ENCODE data around the gene BTBD19. TPM values are rescaled to one million over a fixed set of nuclear protein-coding genes. Genes with fewer than 3 reads are reported as not detected.
"Not testable (repeated sequence)": the region's sequence is repeated elsewhere in the genome, so short reads cannot be mapped to it uniquely, and the experiment has no call there.

BTBD19 gene
- polyA plus RNA-seq, 1 donor, result 8.3 TPM

GRCh38 chr1:44808938-44809917, 905 bp downstream of the BTBD19 start:
- DNase-seq (ENCODE audit: low read depth), result peak; percentile 36

- DNase-seq (ENCODE audit: low read depth), result no peak
Observed at GRCh38 chr1:44810101-44810761, 1.9 kb downstream of the BTBD19 start.

- DNase-seq (ENCODE audit: low read depth), result not testable (repeated sequence)
Observed at GRCh38 chr1:44810762-44811105, 2.4 kb downstream of the BTBD19 start.

GRCh38 chr1:44811234-44811633, 2.9 kb downstream of the BTBD19 start:
- no peak for DNase-seq (ENCODE audit: low read depth)

- DNase-seq (ENCODE audit: low read depth), result no peak
Observed at GRCh38 chr1:44812822-44813543, 4.7 kb downstream of the BTBD19 start.

GRCh38 chr1:44815926-44816325, 7.6 kb downstream of the BTBD19 start:
- DNase-seq (ENCODE audit: low read depth), result not testable (repeated sequence)

DNA sequence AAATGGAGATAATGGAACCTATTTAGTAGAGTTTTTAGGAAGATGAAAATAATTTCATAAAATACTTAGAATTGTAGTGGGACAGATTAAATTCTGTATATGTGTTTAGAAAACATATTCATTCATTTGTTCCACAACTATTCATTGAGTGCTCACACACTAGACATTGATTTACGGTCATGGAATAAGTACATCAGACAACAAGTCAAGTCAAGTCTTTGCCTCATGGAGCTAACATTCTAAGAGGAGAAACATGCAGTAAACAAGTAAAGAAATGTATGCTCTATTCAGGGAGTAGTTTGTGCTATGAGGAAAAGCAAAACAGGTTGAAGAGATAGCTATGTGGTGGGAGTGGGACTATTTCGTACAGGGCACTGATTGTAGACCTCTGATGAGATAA, 9.0 kb downstream of the BTBD19 start:
- DNase-seq (ENCODE audit: low read depth), result no peak

DNA sequence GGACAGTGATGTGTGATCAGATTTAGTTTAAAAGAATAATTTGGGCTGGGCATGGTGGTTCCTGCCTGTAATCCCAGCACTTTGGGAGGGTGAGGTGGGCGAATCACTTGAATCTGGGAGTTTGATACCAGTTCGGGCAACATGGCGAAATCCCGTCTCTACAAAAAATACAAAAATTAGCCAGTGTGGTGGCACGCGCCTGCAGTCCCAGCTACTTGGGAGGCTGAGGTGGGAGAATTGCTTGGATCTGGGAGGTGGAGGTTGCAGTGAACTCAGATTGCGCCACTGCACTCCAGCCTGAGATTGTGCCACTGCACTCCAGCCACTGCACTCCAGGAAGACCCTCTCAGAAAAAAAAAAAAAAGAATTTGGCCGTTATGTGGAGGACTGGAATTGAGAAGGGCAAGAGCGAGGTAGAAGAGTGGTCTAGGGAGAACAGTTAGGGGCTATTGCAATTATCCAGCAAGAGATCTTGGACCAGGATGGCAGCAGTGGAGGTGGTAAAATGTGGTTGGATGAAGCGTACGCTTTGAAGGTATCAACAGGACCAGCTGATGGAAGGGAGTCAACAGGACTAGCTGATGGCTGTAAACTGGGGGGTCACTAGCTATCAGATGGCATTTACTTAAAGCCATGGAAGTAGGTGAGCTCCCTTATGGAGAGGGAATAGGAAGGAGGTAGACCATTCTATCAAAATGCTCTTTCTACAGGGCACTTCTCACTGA, 9.6 kb downstream of the BTBD19 start:
- DNase-seq (ENCODE audit: low read depth), result no peak

GRCh38 chr1:44819196-44819607, 10.9 kb downstream of the BTBD19 start:
- DNase-seq (ENCODE audit: low read depth), result no peak

GRCh38 chr1:44819608-44820327, 11.4 kb downstream of the BTBD19 start:
- no peak for DNase-seq (ENCODE audit: low read depth)

- DNase-seq (ENCODE audit: low read depth), result no peak
Observed at GRCh38 chr1:44820328-44821239, 12.3 kb downstream of the BTBD19 start.

- no peak for DNase-seq (ENCODE audit: low read depth)
Observed at GRCh38 chr1:44821240-44821715, 13.0 kb downstream of the BTBD19 start.

DNA sequence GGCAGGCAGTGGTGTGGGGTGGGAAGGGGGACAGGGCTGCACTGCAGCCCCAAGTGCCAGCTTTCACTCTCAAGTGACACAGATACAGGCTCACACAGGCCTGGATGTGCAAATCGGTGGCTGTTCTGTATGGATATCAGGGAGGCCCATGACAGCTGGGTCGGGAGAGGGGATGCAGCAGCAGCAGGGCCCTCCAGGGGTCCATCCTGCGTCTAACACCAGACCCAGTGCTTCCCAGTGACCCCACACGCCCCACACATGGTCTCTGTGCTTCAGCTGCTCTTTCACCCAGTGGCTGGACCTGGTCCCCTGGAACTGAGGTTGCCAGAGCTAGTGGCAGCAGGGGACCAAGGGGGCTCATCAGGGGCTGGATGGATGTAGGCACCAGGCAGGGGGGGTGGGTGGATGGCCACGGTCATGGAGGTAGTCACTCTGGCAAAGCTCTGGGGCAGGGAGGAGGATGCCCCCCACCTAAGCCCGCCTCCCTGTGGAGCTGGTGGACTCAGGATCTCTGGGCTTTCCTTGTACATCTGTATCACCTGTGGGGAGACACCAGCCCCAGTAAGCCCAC, 13.9 kb downstream of the BTBD19 start:
- DNase-seq (ENCODE audit: low read depth), result no peak

GRCh38 chr1:44822981-44823451, 14.7 kb downstream of the BTBD19 start:
- DNase-seq (ENCODE audit: low read depth), result no peak

DNA sequence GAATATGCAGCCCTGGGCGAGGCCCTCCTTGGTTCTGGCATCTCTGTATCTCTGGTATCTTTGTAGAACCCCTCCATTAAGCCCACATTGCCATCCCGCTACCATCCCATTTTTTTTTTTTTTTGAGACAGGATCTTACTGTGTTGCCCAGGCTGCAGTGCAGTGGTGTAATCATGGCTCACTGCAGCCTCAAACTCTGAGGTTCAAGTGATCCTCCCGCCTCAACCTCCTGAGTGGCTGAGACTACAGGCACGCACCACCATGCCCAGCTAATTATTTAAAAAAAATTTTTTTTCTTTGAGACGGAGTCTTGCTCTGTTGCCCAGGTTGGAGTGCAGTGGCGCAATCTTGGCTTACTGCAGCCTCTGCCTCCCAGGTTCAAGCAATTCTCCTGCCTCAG, 16.1 kb downstream of the BTBD19 start:
- not testable (repeated sequence) for DNase-seq (ENCODE audit: low read depth)

DNA sequence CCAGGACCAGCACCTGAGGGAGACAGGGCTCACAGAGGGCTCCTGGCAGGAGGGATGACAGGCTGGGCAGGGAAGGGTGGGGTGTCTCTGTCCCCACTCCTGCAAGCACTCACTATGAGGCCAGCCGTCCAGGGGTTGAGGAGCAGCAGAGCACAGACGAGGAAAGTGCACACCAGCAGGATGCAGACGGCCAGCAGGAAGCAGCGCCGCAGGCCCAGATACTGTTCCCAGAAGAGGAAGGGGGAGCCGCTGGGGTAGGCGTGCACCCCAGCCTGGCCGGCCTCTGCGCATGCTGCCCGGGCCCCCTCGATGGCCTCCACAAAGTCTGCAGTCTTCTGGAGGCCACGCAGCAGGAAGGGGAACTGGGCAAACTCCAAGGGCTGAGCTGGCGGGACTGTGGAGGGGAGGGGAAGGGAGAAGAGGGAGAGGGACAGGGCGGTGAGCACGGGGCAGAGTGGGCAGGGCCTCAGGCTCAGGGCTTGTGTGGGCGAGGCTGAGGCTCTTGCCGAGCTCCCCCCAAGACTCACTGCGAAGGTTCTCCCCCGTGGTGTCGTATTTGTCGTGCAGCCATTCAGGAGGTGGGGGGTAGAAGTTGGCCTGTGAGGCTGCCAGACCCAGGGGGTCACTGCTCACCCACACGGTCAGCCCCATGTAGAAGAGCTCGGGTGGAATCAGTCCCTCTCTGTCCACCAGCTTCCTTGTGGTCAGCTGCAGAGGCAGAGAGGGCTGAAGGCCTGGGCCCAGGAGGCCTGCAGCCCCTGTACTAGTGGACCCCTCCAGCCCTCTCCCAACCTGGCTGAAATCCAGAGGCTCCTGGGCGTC, 18.3 kb downstream of the BTBD19 start:
- DNase-seq (ENCODE audit: low read depth), result no peak

- no peak for DNase-seq (ENCODE audit: low read depth)
Observed at GRCh38 chr1:44827197-44828002, 19.1 kb downstream of the BTBD19 start.

All from forelimb muscle (tissue), 1 donor.